ENCODE measurements around the gene CARD6. TPM values are rescaled to one million over a fixed set of nuclear protein-coding genes. Genes with fewer than 3 reads are reported as not detected.

Gene CARD6
- total and polyA plus RNA-seq, 2 of the 13 experiments (the other 11 are each of a cell fraction or from before 2014, with no cell fraction given), result 0.33 to 1.4 TPM

- 26% methylated on average over 3 of the region's 3 CpGs for WGBS (ENCODE audit: low lambda C conversion rate)
- TF ChIP-seq FOSL2 (CRISPR knock-in tag; IDR thresholded peaks at IDR 0.05) (0 out of 2 replicates have a peak, but pooled peaks have one; percentile 19), GATAD2A (CRISPR knock-in tag; IDR thresholded peaks at IDR 0.05) (0 out of 2 replicates have a peak, but pooled peaks have one; percentile 18), ZNF567 (CRISPR knock-in tag; IDR thresholded peaks at IDR 0.05; ENCODE audit: borderline replicate concordance) (no peak), FOXP1 (IDR thresholded peaks at IDR 0.05) (no peak), FOXP1 (CRISPR knock-in tag; IDR thresholded peaks at IDR 0.05) (0 out of 2 replicates have a peak, but pooled peaks have one; percentile 11), RARA (CRISPR knock-in tag; IDR thresholded peaks at IDR 0.05) (0 out of 2 replicates have a peak, but pooled peaks have one; percentile 7), TEAD3 (CRISPR knock-in tag; optimal IDR thresholded peaks at IDR 0.05; ENCODE audit: borderline replicate concordance) (peak; percentile 64), IRF9 (CRISPR knock-in tag; IDR thresholded peaks at IDR 0.05; ENCODE audit: borderline replicate concordance) (no peak), ZNF614 (CRISPR knock-in tag; IDR thresholded peaks at IDR 0.05; ENCODE audit: borderline replicate concordance) (no peak), MAFG (CRISPR knock-in tag; IDR thresholded peaks at IDR 0.05) (peak; percentile 64; the same call in 1 of the 2 replicates)
- Histone ChIP-seq H3K4me3 (replicated peaks in 1 of 3; ENCODE audit: insufficient read depth in 1 of 3, low read depth in 2 of 3, low read length in 3 of 3) (no peak overlapping the region), H3K9ac (ENCODE audit: insufficient read depth, low read depth, low read length) (no peak overlapping the region), H3K4me2 (ENCODE audit: low read depth, low read length) (no peak overlapping the region), H3K36me3 (replicated peaks in 1 of 2; ENCODE audit: control insufficient read depth in 1 of 2, insufficient read depth in 2 of 2, low read length in 2 of 2) (no peaks in the 10 kb centered on the region), H3K9me3 (ENCODE audit: low read length) (no peaks in the 10 kb centered on the region), H3K27ac (ENCODE audit: extremely low read length, insufficient read depth, low read length) (no peak overlapping the region), H4K20me1 (ENCODE audit: insufficient read depth, low read length) (no peaks in the 10 kb centered on the region), H3K27me3 (ENCODE audit: control insufficient read depth in 1 of 2, insufficient read depth in 2 of 2, low read length in 2 of 2) (no peaks in the 10 kb centered on the region), H2AFZ (ENCODE audit: low read length) (no peak overlapping the region), H3K4me1 (ENCODE audit: insufficient read depth, low read length) (0 out of 2 replicates have a peak, but pooled peaks cover 4% of the 10 kb centered on the region), H3K79me2 (ENCODE audit: insufficient read depth, low read length) (no peaks in the 10 kb centered on the region)
- ChIA-PET POLR2A (no interaction called here), CTCF (ENCODE audit: low intra/inter-chr PET ratio, low total read pairs) (no interaction called here)
- DNase-seq (ENCODE audit: low spot score) (no peak), FAIRE-seq (no peak), ATAC-seq (no peak)
- no TSS peak for BruUV-seq (replicated peaks)
- intact Hi-C loops (cut with micrococcal nuclease; ENCODE audit: unreplicated experiment) (loop anchor here (5.0 kb wide), 1 partner anchor 929 kb away; no protein-coding TSS in a partner anchor), in situ Hi-C loops (cut with HindIII; ENCODE audit: extremely low pct_ligation_motif_present, low pct_unique_long_range_greater_than_20kb) (loop anchor here (5.0 kb wide), 1 partner anchor 119 kb away; the partner anchor contains the start of gene TTC33)
Measured at GRCh38 chr5:40875958-40876357, 34.8 kb downstream of the CARD6 start.
